ENCODE measurements around the gene CDH12.
A peak's percentile ranks its signal among the peaks of the same experiment; 100 is the strongest.

Gene CDH12

GRCh38 chr5:21723500-21723899 is 1129.6 kb downstream of the CDH12 start:
- no peak overlapping the region for H4K91ac ChIP-seq (ENCODE audit: low read depth, low read length)
- H3K23ac ChIP-seq (ENCODE audit: low read length): no peak overlapping the region
- no peak overlapping the region for H3K14ac ChIP-seq (ENCODE audit: low read length)
- H2AFZ ChIP-seq (ENCODE audit: insufficient read depth, low read length, poor library complexity): no peak overlapping the region
- H3K4ac ChIP-seq (ENCODE audit: low read depth, low read length): no peak overlapping the region
- no peak overlapping the region for H4K8ac ChIP-seq (ENCODE audit: low read depth, low read length)
- DNase-seq: no peak
- no peaks in the 10 kb centered on the region for H3K36me3 ChIP-seq (ENCODE audit: control insufficient read depth in 1 of 2, insufficient read depth in 2 of 2, low read length in 2 of 2)
- no CpG with 5 or more reads among the region's 2 CpGs for whole genome bisulfite sequencing (ENCODE audit: extremely low coverage, insufficient coverage, insufficient read length)
- no peak overlapping the region for H2BK12ac ChIP-seq (ENCODE audit: low read length)
- no peaks in the 10 kb centered on the region for H3K9me3 ChIP-seq (ENCODE audit: insufficient read depth, low read depth, low read length)
- no peak overlapping the region for H3K27ac ChIP-seq (ENCODE audit: low read depth, low read length)
- no peak overlapping the region for H4K12ac ChIP-seq (ENCODE audit: low read depth, low read length)
- no peak overlapping the region for H3K4me2 ChIP-seq (ENCODE audit: low read length)
- no peak overlapping the region for H2AK5ac ChIP-seq (ENCODE audit: low read length)
- no peak overlapping the region for H3K4me3 ChIP-seq (ENCODE audit: low read depth, low read length)
- H3K27me3 ChIP-seq (ENCODE audit: insufficient read depth, low read length): no peaks in the 10 kb centered on the region
- H3K79me1 ChIP-seq (ENCODE audit: low read length): no peaks in the 10 kb centered on the region
- no peak overlapping the region for H2BK120ac ChIP-seq (ENCODE audit: insufficient read depth, low read length, poor library complexity)
- H3K18ac ChIP-seq (ENCODE audit: low read length): no peak overlapping the region
- no peaks in the 10 kb centered on the region for H3K79me2 ChIP-seq (ENCODE audit: control insufficient read depth, insufficient read depth, low read length, poor library complexity)
- no peak overlapping the region for H3K9ac ChIP-seq (ENCODE audit: low read length)
- H2BK5ac ChIP-seq (ENCODE audit: low read depth, low read length, poor library complexity): no peak overlapping the region
- no peaks in the 10 kb centered on the region for H3K4me1 ChIP-seq (ENCODE audit: control insufficient read depth in 1 of 2, insufficient read depth in 2 of 2, low read length in 2 of 2)

- no CpG with 5 or more reads among the region's 3 CpGs for WGBS (ENCODE audit: extremely low coverage, insufficient coverage, insufficient read length)
- no peak overlapping the region for H3K14ac ChIP-seq (ENCODE audit: low read length)
- H2AFZ ChIP-seq (ENCODE audit: insufficient read depth, low read length, poor library complexity): no peak overlapping the region
- H3K27ac ChIP-seq (ENCODE audit: low read depth, low read length): no peak overlapping the region
- H3K9me3 ChIP-seq (ENCODE audit: insufficient read depth, low read depth, low read length): peaks cover 4% of the 10 kb centered on the region
- no peak overlapping the region for H3K18ac ChIP-seq (ENCODE audit: low read length)
- H3K4me1 ChIP-seq (ENCODE audit: control insufficient read depth in 1 of 2, insufficient read depth in 2 of 2, low read length in 2 of 2): no peaks in the 10 kb centered on the region
- H2BK120ac ChIP-seq (ENCODE audit: insufficient read depth, low read length, poor library complexity): no peak overlapping the region
- no peak overlapping the region for H3K4me2 ChIP-seq (ENCODE audit: low read length)
- no peak overlapping the region for H3K4ac ChIP-seq (ENCODE audit: low read depth, low read length)
- H4K12ac ChIP-seq (ENCODE audit: low read depth, low read length): no peak overlapping the region
- H3K27me3 ChIP-seq (ENCODE audit: insufficient read depth, low read length): no peaks in the 10 kb centered on the region
- H3K4me3 ChIP-seq (ENCODE audit: low read depth, low read length): no peak overlapping the region
- no peaks in the 10 kb centered on the region for H3K79me1 ChIP-seq (ENCODE audit: low read length)
- no peak overlapping the region for H3K23ac ChIP-seq (ENCODE audit: low read length)
- DNase-seq: peak; percentile 32 to 91
- no peaks in the 10 kb centered on the region for H3K36me3 ChIP-seq (ENCODE audit: control insufficient read depth in 1 of 2, insufficient read depth in 2 of 2, low read length in 2 of 2)
- H4K8ac ChIP-seq (ENCODE audit: low read depth, low read length): no peak overlapping the region
- no peaks in the 10 kb centered on the region for H3K79me2 ChIP-seq (ENCODE audit: control insufficient read depth, insufficient read depth, low read length, poor library complexity)
- H2AK5ac ChIP-seq (ENCODE audit: low read length): no peak overlapping the region
- H2BK5ac ChIP-seq (ENCODE audit: low read depth, low read length, poor library complexity): no peak overlapping the region
- H4K91ac ChIP-seq (ENCODE audit: low read depth, low read length): no peak overlapping the region
- no peak overlapping the region for H3K9ac ChIP-seq (ENCODE audit: low read length)
- no peak overlapping the region for H2BK12ac ChIP-seq (ENCODE audit: low read length)
These were observed 1141.0 kb downstream of the CDH12 start for GRCh38 chr5:21711866-21712758.

- no peak overlapping the region for H2BK5ac ChIP-seq (ENCODE audit: low read depth, low read length, poor library complexity)
- no peaks in the 10 kb centered on the region for H3K4me1 ChIP-seq (ENCODE audit: control insufficient read depth in 1 of 2, insufficient read depth in 2 of 2, low read length in 2 of 2)
- H3K4me3 ChIP-seq (ENCODE audit: low read depth, low read length): no peak overlapping the region
- no peak overlapping the region for H2AK5ac ChIP-seq (ENCODE audit: low read length)
- H4K12ac ChIP-seq (ENCODE audit: low read depth, low read length): no peak overlapping the region
- H3K9ac ChIP-seq (ENCODE audit: low read length): no peak overlapping the region
- H3K79me1 ChIP-seq (ENCODE audit: low read length): no peaks in the 10 kb centered on the region
- H2AFZ ChIP-seq (ENCODE audit: insufficient read depth, low read length, poor library complexity): no peak overlapping the region
- no peak for DNase-seq
- H3K79me2 ChIP-seq (ENCODE audit: control insufficient read depth, insufficient read depth, low read length, poor library complexity): no peaks in the 10 kb centered on the region
- H3K27ac ChIP-seq (ENCODE audit: low read depth, low read length): no peak overlapping the region
- H2BK120ac ChIP-seq (ENCODE audit: insufficient read depth, low read length, poor library complexity): no peak overlapping the region
- no peak overlapping the region for H4K8ac ChIP-seq (ENCODE audit: low read depth, low read length)
- no peaks in the 10 kb centered on the region for H3K27me3 ChIP-seq (ENCODE audit: insufficient read depth, low read length)
- H3K18ac ChIP-seq (ENCODE audit: low read length): no peak overlapping the region
- no peaks in the 10 kb centered on the region for H3K9me3 ChIP-seq (ENCODE audit: insufficient read depth, low read depth, low read length)
- no peak overlapping the region for H2BK12ac ChIP-seq (ENCODE audit: low read length)
- no peak overlapping the region for H3K14ac ChIP-seq (ENCODE audit: low read length)
- no CpG with 5 or more reads among the region's 3 CpGs for WGBS (ENCODE audit: extremely low coverage, insufficient coverage, insufficient read length)
- no peak overlapping the region for H3K23ac ChIP-seq (ENCODE audit: low read length)
- no peak overlapping the region for H3K4ac ChIP-seq (ENCODE audit: low read depth, low read length)
- no peaks in the 10 kb centered on the region for H3K36me3 ChIP-seq (ENCODE audit: control insufficient read depth in 1 of 2, insufficient read depth in 2 of 2, low read length in 2 of 2)
- no peak overlapping the region for H4K91ac ChIP-seq (ENCODE audit: low read depth, low read length)
- H3K4me2 ChIP-seq (ENCODE audit: low read length): no peak overlapping the region
These were observed 1143.4 kb downstream of the CDH12 start for GRCh38 chr5:21709770-21710169.

- Histone ChIP-seq H4K91ac (ENCODE audit: low read depth, low read length) (no peak overlapping the region), H3K4ac (ENCODE audit: low read depth, low read length) (no peak overlapping the region), H3K4me2 (ENCODE audit: low read length) (no peak overlapping the region), H2AFZ (ENCODE audit: insufficient read depth, low read length, poor library complexity) (no peak overlapping the region), H3K27me3 (ENCODE audit: insufficient read depth, low read length) (no peaks in the 10 kb centered on the region), H4K12ac (ENCODE audit: low read depth, low read length) (no peak overlapping the region), H2BK12ac (ENCODE audit: low read length) (no peak overlapping the region), H3K9me3 (ENCODE audit: insufficient read depth, low read depth, low read length) (no peaks in the 10 kb centered on the region), H4K8ac (ENCODE audit: low read depth, low read length) (no peak overlapping the region), H2AK5ac (ENCODE audit: low read length) (no peak overlapping the region), H3K4me3 (ENCODE audit: low read depth, low read length) (no peak overlapping the region), H3K14ac (ENCODE audit: low read length) (no peak overlapping the region), H2BK120ac (ENCODE audit: insufficient read depth, low read length, poor library complexity) (no peak overlapping the region), H3K79me2 (ENCODE audit: control insufficient read depth, insufficient read depth, low read length, poor library complexity) (no peaks in the 10 kb centered on the region), H3K9ac (ENCODE audit: low read length) (no peak overlapping the region), H3K27ac (ENCODE audit: low read depth, low read length) (no peak overlapping the region), H3K79me1 (ENCODE audit: low read length) (no peaks in the 10 kb centered on the region), H3K23ac (ENCODE audit: low read length) (no peak overlapping the region), H3K18ac (ENCODE audit: low read length) (no peak overlapping the region), H3K4me1 (ENCODE audit: control insufficient read depth in 1 of 2, insufficient read depth in 2 of 2, low read length in 2 of 2) (no peaks in the 10 kb centered on the region), H2BK5ac (ENCODE audit: low read depth, low read length, poor library complexity) (no peak overlapping the region), H3K36me3 (ENCODE audit: control insufficient read depth in 1 of 2, insufficient read depth in 2 of 2, low read length in 2 of 2) (no peaks in the 10 kb centered on the region)
- peak; percentile 28 to 81 for DNase-seq
- no CpG with 5 or more reads among the region's 2 CpGs for WGBS (ENCODE audit: extremely low coverage, insufficient coverage, insufficient read length)
These were observed 1148.0 kb downstream of the CDH12 start for GRCh38 chr5:21704974-21705668.

Measured in trophoblast cell (in vitro differentiated cells and primary cell).